GM23338 (cell line): ENCODE measurements around the gene HMGN1. TPM values are rescaled to one million over a fixed set of nuclear protein-coding genes. Genes with fewer than 3 reads are reported as not detected.

Experiments
- ATAC-seq: fragments of 200-7000 bp; cut with Tn5 transposase; 3 replicates; pipeline ENCODE4 v1.9.1; 2020
- DNase-seq: peaks from one replicate; pipeline ENCODE4 v3.0.0-alpha.2; 2015; ENCODE audit warnings: low spot score
- H2AFZ ChIP-seq: fragments of 200-600 bp; sonication (generic); 2 replicates; pipeline ENCODE4 v1.8.0; 2016; ENCODE audit warnings: antibody characterized with exemption, mild to moderate bottlenecking, moderate library complexity
- H3F3A ChIP-seq: fragments of 200-600 bp; sonication (generic); replicated peaks from 2 replicates; pipeline ENCODE4 v1.8.0; 2017; ENCODE audit warnings: antibody characterized with exemption, mixed run types, low read depth
- H3K27ac ChIP-seq: fragments of 200-600 bp; sonication (generic); 2 replicates; pipeline ENCODE4 v1.6.1; 2016; ENCODE audit warnings: low read depth
- H3K27me3 ChIP-seq: fragments of 200-600 bp; sonication (generic); 2 replicates; pipeline ENCODE4 v1.8.0; 2016; ENCODE audit warnings: mild to moderate bottlenecking, mixed run types, moderate library complexity; ENCODE audit not compliant: insufficient read depth
- H3K36me3 ChIP-seq: fragments of 200-600 bp; sonication (generic); 2 replicates; pipeline ENCODE4 v1.8.0; 2016; ENCODE audit warnings: mild to moderate bottlenecking; ENCODE audit not compliant: insufficient read depth
- H3K4me1 ChIP-seq: fragments of 200-600 bp; sonication (generic); 2 replicates; pipeline ENCODE4 v1.8.0; 2016; ENCODE audit warnings: mild to moderate bottlenecking, moderate library complexity; ENCODE audit not compliant: insufficient read depth
- H3K4me2 ChIP-seq: fragments of 200-600 bp; sonication (generic); 2 replicates; pipeline ENCODE4 v1.7.1; 2017; ENCODE audit warnings: mixed run types
- H3K4me3 ChIP-seq: fragments of 200-600 bp; sonication (generic); 2 replicates; pipeline ENCODE4 v1.6.1; 2016; ENCODE audit warnings: mixed run types
- H3K79me2 ChIP-seq: fragments of 200-600 bp; sonication (generic); replicated peaks from 2 replicates; pipeline ENCODE4 v1.8.0; 2017; ENCODE audit warnings: mild to moderate bottlenecking; ENCODE audit not compliant: insufficient read depth
- H3K9me2 ChIP-seq: fragments of 200-600 bp; sonication (generic); 2 replicates; pipeline ENCODE4 v1.8.0; 2017; ENCODE audit not compliant: insufficient read depth
- H4K20me1 ChIP-seq: fragments of 200-600 bp; sonication (generic); replicated peaks from 2 replicates; pipeline ENCODE4 v1.8.0; 2017; ENCODE audit warnings: mild to moderate bottlenecking; ENCODE audit not compliant: insufficient read depth
- H3K27ac Mint-ChIP-seq: 2 replicates; pipeline ENCODE4 v1.8.0; 2020; ENCODE audit warnings: inconsistent platforms, mild to moderate bottlenecking, moderate library complexity, mixed read lengths
- H3K27me3 Mint-ChIP-seq: 3 replicates; pipeline ENCODE4 v1.8.0; 2022; ENCODE audit warnings: low read depth, mild to moderate bottlenecking, moderate library complexity, mixed read lengths, inconsistent platforms; ENCODE audit not compliant: insufficient read depth, poor library complexity
- H3K36me3 Mint-ChIP-seq: 3 replicates; pipeline ENCODE4 v1.8.0; 2021; ENCODE audit warnings: low read depth, mild to moderate bottlenecking, inconsistent platforms, moderate library complexity, mixed read lengths
- H3K4me1 Mint-ChIP-seq: 3 replicates; pipeline ENCODE4 v1.8.0; 2020; ENCODE audit warnings: mild to moderate bottlenecking, inconsistent platforms, mixed read lengths
- H3K4me3 Mint-ChIP-seq: 3 replicates; pipeline ENCODE4 v1.8.0; 2021; ENCODE audit warnings: moderate library complexity, mild to moderate bottlenecking, inconsistent platforms, mixed read lengths
- H3K9me3 Mint-ChIP-seq: 3 replicates; pipeline ENCODE4 v1.8.0; 2020; ENCODE audit warnings: moderate library complexity, mild to moderate bottlenecking, inconsistent platforms, mixed read lengths
- CREB1 ChIP-seq: fragments of 250-450 bp; sonication (Bioruptor Pico); IDR thresholded peaks from 2 replicates; pipeline ENCODE4 v1.5.0; 2020; ENCODE audit warnings: low read depth, mild to moderate bottlenecking, moderate library complexity
- CTCF ChIP-seq, 2 experiments: fragments of 200-600 bp in 1 of 2; sonication (generic) in 1 of 2; conservative IDR thresholded peaks; 2 replicates each; pipeline versions ENCODE4 v1.5.1 to v1.6.1; 2016 to 2017; ENCODE audit warnings: antibody characterized with exemption in 2 of 2, low read depth in 2 of 2, mild to moderate bottlenecking in 2 of 2, moderate library complexity in 1 of 2
- EZH2 ChIP-seq: fragments of 200-600 bp; sonication (generic); IDR thresholded peaks from one replicate; pipeline ENCODE4 v1.8.0; 2017; ENCODE audit warnings: antibody characterized with exemption, mild to moderate bottlenecking, low read depth; ENCODE audit not compliant: unreplicated experiment
- EZH2phosphoT487 ChIP-seq: fragments of 200-600 bp; sonication (generic); IDR thresholded peaks from one replicate; pipeline ENCODE4 v1.8.1; 2018; ENCODE audit warnings: antibody characterized with exemption; ENCODE audit not compliant: unreplicated experiment
- JUNB ChIP-seq: IDR thresholded peaks from one replicate; pipeline ENCODE4 v1.6.1; 2016; ENCODE audit warnings: antibody characterized with exemption; ENCODE audit not compliant: unreplicated experiment
- NANOG ChIP-seq: IDR thresholded peaks from 2 replicates; pipeline ENCODE4 v1.6.1; 2016; ENCODE audit warnings: antibody characterized with exemption, borderline replicate concordance
- POLR2AphosphoS5 ChIP-seq: IDR thresholded peaks from 2 replicates; pipeline ENCODE4 v1.6.1; 2016; ENCODE audit warnings: antibody characterized with exemption, low read depth
- STAT1 ChIP-seq: IDR thresholded peaks from one replicate; pipeline ENCODE4 v1.6.1; 2016; ENCODE audit warnings: antibody characterized with exemption; ENCODE audit not compliant: unreplicated experiment
- ZNF114 ChIP-seq: fragments of 250-450 bp; sonication (Bioruptor Pico); IDR thresholded peaks from 2 replicates; pipeline ENCODE4 v1.5.0; 2020; ENCODE audit warnings: mild to moderate bottlenecking, moderate library complexity
- ZNF331 ChIP-seq: fragments of 250-450 bp; sonication (Bioruptor Pico); IDR thresholded peaks from 2 replicates; pipeline ENCODE4 v1.5.0; 2020; ENCODE audit warnings: low read depth, mild to moderate bottlenecking, moderate library complexity
- polyA plus RNA-seq: library from polyadenylated mRNA; unstranded; fragments of >200 nt; fragmentation: Nextera tagmentation; extraction: Ambion mirVana; gene quantifications from 2 replicates; pipeline ENCODE4 v1.2.1, GENCODE V29; 2016
- total RNA-seq: library from RNA; depleted of rRNA; stranded (reverse); fragments of >200 nt; shearing (Covaris generic); gene quantifications from 2 replicates; pipeline ENCODE4 v1.2.3, GENCODE V29; 2014
- TF ChIP-seq, protein P1 (sequence below): IDR thresholded peaks from 2 replicates; pipeline ENCODE4 v1.6.1; 2016; ENCODE audit warnings: antibody characterized with exemption
- TF ChIP-seq, protein P2 (sequence below): fragments of 250-450 bp; sonication (Bioruptor Pico); IDR thresholded peaks from 2 replicates; pipeline ENCODE4 v1.5.0; 2020; ENCODE audit warnings: mild to moderate bottlenecking, moderate library complexity
- TF ChIP-seq, protein P3 (sequence below): IDR thresholded peaks from one replicate; pipeline ENCODE4 v1.6.1; 2018; ENCODE audit warnings: antibody characterized with exemption; ENCODE audit not compliant: unreplicated experiment

The HMGN1 gene
- total and polyA plus RNA-seq, 2 experiments from 2014 or later, result 403 to 889 TPM

DNA sequence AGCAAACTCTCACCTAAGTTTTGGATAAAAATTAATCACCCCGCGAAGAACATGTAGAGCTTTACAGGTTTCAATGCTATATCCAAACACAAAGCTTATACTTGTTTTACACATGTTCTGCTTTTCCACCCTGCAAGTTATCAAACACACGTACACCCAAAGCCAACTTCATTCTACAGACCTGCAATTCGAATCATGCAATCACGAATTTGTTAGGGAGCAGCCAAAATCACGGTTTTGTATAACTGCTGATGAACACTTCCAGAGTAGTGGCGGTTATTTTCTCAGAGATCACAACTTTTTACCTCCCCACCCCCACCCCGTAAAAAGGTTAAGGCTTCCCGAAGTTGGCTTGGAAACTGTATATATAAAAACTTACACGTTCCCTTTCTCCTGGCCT lies 1.4 kb downstream of the HMGN1 start:
- peak overlapping the region; percentile 92 for H3K4me3 Mint-ChIP-seq
- no peak overlapping the region for H2AFZ ChIP-seq
- TF ChIP-seq EZH2phosphoT487 (no peak), STAT1 (no peak), POLR2AphosphoS5 (no peak), ZNF114 (CRISPR knock-in tag) (no peak), NANOG (no peak), ZNF331 (CRISPR knock-in tag) (no peak), EZH2 (no peak), JUNB (no peak), CTCF (conservative IDR thresholded peaks at IDR 0.05; ENCODE audit: low read depth in 2 of 2) (no peak), CREB1 (CRISPR knock-in tag) (no peak)
- TF ChIP-seq, protein P1, sequence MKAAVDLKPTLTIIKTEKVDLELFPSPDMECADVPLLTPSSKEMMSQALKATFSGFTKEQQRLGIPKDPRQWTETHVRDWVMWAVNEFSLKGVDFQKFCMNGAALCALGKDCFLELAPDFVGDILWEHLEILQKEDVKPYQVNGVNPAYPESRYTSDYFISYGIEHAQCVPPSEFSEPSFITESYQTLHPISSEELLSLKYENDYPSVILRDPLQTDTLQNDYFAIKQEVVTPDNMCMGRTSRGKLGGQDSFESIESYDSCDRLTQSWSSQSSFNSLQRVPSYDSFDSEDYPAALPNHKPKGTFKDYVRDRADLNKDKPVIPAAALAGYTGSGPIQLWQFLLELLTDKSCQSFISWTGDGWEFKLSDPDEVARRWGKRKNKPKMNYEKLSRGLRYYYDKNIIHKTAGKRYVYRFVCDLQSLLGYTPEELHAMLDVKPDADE, result no peak
- TF ChIP-seq, protein P2, sequence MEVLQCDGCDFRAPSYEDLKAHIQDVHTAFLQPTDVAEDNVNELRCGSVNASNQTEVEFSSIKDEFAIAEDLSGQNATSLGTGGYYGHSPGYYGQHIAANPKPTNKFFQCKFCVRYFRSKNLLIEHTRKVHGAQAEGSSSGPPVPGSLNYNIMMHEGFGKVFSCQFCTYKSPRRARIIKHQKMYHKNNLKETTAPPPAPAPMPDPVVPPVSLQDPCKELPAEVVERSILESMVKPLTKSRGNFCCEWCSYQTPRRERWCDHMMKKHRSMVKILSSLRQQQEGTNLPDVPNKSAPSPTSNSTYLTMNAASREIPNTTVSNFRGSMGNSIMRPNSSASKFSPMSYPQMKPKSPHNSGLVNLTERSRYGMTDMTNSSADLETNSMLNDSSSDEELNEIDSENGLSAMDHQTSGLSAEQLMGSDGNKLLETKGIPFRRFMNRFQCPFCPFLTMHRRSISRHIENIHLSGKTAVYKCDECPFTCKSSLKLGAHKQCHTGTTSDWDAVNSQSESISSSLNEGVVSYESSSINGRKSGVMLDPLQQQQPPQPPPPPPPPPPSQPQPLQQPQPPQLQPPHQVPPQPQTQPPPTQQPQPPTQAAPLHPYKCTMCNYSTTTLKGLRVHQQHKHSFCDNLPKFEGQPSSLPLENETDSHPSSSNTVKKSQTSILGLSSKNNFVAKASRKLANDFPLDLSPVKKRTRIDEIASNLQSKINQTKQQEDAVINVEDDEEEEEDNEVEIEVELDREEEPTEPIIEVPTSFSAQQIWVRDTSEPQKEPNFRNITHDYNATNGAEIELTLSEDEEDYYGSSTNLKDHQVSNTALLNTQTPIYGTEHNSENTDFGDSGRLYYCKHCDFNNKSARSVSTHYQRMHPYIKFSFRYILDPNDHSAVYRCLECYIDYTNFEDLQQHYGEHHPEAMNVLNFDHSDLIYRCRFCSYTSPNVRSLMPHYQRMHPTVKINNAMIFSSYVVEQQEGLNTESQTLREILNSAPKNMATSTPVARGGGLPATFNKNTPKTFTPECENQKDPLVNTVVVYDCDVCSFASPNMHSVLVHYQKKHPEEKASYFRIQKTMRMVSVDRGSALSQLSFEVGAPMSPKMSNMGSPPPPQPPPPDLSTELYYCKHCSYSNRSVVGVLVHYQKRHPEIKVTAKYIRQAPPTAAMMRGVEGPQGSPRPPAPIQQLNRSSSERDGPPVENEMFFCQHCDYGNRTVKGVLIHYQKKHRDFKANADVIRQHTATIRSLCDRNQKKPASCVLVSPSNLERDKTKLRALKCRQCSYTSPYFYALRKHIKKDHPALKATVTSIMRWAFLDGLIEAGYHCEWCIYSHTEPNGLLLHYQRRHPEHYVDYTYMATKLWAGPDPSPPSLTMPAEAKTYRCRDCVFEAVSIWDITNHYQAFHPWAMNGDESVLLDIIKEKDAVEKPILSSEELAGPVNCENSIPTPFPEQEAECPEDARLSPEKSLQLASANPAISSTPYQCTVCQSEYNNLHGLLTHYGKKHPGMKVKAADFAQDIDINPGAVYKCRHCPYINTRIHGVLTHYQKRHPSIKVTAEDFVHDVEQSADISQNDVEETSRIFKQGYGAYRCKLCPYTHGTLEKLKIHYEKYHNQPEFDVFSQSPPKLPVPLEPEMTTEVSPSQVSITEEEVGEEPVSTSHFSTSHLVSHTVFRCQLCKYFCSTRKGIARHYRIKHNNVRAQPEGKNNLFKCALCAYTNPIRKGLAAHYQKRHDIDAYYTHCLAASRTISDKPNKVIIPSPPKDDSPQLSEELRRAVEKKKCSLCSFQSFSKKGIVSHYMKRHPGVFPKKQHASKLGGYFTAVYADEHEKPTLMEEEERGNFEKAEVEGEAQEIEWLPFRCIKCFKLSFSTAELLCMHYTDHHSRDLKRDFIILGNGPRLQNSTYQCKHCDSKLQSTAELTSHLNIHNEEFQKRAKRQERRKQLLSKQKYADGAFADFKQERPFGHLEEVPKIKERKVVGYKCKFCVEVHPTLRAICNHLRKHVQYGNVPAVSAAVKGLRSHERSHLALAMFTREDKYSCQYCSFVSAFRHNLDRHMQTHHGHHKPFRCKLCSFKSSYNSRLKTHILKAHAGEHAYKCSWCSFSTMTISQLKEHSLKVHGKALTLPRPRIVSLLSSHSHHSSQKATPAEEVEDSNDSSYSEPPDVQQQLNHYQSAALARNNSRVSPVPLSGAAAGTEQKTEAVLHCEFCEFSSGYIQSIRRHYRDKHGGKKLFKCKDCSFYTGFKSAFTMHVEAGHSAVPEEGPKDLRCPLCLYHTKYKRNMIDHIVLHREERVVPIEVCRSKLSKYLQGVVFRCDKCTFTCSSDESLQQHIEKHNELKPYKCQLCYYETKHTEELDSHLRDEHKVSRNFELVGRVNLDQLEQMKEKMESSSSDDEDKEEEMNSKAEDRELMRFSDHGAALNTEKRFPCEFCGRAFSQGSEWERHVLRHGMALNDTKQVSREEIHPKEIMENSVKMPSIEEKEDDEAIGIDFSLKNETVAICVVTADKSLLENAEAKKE (CRISPR knock-in tag), result no peak
- TF ChIP-seq, protein P3, sequence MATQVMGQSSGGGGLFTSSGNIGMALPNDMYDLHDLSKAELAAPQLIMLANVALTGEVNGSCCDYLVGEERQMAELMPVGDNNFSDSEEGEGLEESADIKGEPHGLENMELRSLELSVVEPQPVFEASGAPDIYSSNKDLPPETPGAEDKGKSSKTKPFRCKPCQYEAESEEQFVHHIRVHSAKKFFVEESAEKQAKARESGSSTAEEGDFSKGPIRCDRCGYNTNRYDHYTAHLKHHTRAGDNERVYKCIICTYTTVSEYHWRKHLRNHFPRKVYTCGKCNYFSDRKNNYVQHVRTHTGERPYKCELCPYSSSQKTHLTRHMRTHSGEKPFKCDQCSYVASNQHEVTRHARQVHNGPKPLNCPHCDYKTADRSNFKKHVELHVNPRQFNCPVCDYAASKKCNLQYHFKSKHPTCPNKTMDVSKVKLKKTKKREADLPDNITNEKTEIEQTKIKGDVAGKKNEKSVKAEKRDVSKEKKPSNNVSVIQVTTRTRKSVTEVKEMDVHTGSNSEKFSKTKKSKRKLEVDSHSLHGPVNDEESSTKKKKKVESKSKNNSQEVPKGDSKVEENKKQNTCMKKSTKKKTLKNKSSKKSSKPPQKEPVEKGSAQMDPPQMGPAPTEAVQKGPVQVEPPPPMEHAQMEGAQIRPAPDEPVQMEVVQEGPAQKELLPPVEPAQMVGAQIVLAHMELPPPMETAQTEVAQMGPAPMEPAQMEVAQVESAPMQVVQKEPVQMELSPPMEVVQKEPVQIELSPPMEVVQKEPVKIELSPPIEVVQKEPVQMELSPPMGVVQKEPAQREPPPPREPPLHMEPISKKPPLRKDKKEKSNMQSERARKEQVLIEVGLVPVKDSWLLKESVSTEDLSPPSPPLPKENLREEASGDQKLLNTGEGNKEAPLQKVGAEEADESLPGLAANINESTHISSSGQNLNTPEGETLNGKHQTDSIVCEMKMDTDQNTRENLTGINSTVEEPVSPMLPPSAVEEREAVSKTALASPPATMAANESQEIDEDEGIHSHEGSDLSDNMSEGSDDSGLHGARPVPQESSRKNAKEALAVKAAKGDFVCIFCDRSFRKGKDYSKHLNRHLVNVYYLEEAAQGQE, result no peak
- H3K9me2 ChIP-seq, result no peaks in the 10 kb centered on the region
- peak overlapping the region; percentile 97 for H3K27ac Mint-ChIP-seq
- peaks cover 21% of the 10 kb centered on the region for H4K20me1 ChIP-seq
- no peaks in the 10 kb centered on the region for H3K9me3 Mint-ChIP-seq
- H3K4me1 Mint-ChIP-seq, result peaks cover 49% of the 10 kb centered on the region
- ATAC-seq (no peak), DNase-seq (no peak)
- peak overlapping the region; percentile 87 for H3K4me3 ChIP-seq
- peak overlapping the region; percentile 77 for H3K4me2 ChIP-seq
- H3K36me3 ChIP-seq, result peaks cover 35% of the 10 kb centered on the region; the same call in 1 of the 2 replicates
- H3K27me3 Mint-ChIP-seq, result peaks cover 10% of the 10 kb centered on the region
- peaks cover 40% of the 10 kb centered on the region for H3K79me2 ChIP-seq
- H3K27ac ChIP-seq, result peak overlapping the region; percentile 95; the same call in 1 of the 2 replicates
- H3K4me1 ChIP-seq, result peaks cover 54% of the 10 kb centered on the region
- H3K27me3 ChIP-seq, result no peaks in the 10 kb centered on the region
- H3F3A ChIP-seq, result peaks cover 23% of the 10 kb centered on the region
- peaks cover 57% of the 10 kb centered on the region for H3K36me3 Mint-ChIP-seq
